22Rv1 (cell line): ENCODE measurements around the gene DUSP22.

Experiments used
- H3K27ac ChIP-seq: fragments of 450-650 bp; 2 replicates; pipeline ENCODE4 v1.5.1; 2017
- ZFX ChIP-seq: fragments of 450-650 bp; IDR thresholded peaks from 2 replicates; pipeline ENCODE4 v1.6.1; 2017; ENCODE audit warnings: antibody characterized with exemption, borderline replicate concordance
- TF ChIP-seq, protein P1 (sequence below): fragments of 450-650 bp; IDR thresholded peaks from 2 replicates; pipeline ENCODE4 v1.5.1; 2017; ENCODE audit warnings: mild to moderate bottlenecking

DUSP22 gene

DNA sequence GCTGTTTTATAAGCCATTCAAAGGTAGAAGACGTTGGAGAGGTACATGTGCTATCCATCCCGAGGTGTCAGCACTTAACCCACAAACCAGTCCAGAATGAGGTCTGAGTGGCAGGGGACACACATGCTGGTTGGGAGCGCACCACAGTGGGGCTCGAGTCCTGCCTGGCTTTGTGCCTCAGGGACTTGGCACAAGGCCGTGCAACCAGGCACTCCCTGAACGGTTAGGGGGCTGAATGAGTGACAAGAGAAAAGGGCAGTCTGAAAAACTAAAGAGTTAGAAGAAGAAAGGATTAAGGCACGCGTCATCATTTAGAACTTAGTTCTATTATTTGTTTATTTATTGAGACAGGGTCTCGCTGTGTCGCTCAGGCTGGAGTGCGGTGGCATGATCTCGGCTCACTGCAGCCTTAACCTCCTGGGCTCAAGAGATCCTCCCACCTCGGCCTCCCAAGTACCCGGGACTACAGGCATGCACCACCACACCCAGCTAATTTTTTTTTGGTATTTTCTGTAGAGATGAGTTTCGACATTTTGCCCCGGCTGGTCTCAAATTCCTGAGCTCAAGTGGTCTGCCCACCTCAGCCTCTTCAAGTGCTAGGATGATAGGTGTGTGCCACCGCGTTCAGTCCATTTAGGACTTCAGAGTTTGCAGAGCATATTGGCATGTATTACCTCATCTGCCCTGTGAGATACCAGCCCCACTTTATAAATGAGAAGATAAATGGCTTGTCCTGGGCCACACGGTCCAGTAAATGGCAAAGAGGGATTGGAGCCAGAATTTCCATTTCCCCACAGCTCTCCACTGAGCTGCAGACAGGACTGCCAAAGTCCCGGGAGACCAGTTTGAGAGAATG, 51.9 kb downstream of the DUSP22 start:
- no peak for TF ChIP-seq ZFX
- TF ChIP-seq, protein P1, sequence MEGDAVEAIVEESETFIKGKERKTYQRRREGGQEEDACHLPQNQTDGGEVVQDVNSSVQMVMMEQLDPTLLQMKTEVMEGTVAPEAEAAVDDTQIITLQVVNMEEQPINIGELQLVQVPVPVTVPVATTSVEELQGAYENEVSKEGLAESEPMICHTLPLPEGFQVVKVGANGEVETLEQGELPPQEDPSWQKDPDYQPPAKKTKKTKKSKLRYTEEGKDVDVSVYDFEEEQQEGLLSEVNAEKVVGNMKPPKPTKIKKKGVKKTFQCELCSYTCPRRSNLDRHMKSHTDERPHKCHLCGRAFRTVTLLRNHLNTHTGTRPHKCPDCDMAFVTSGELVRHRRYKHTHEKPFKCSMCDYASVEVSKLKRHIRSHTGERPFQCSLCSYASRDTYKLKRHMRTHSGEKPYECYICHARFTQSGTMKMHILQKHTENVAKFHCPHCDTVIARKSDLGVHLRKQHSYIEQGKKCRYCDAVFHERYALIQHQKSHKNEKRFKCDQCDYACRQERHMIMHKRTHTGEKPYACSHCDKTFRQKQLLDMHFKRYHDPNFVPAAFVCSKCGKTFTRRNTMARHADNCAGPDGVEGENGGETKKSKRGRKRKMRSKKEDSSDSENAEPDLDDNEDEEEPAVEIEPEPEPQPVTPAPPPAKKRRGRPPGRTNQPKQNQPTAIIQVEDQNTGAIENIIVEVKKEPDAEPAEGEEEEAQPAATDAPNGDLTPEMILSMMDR, result no peak
- no peak overlapping the region for H3K27ac ChIP-seq

DNA sequence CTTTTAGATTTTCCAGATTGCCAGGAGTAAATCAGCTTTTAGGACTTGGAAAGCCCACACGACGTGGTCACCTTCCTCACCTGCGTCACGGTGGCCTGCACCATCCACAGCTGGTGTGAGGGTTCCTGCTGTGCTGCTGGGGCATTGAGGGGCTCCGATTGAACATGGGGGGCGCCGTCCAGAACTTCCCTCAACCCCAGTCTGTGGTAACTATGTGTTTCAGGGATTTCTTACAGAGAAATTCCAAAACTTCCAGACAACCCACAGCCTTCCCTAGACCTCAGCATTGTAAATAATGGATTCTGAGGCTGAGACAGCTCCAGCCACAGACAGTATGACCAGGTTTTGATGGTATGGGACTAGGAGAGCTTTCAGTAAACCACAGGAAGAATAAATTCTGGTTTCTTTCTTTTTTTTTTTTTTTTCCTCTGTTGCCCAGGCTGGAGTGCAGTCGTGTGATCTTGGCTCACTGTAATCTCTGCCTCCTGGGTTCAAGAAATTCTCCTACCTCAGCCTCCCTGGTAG, 52.6 kb downstream of the DUSP22 start:
- TF ChIP-seq, protein P1, result no peak
- no peak for TF ChIP-seq ZFX
- no peak overlapping the region for H3K27ac ChIP-seq

DNA sequence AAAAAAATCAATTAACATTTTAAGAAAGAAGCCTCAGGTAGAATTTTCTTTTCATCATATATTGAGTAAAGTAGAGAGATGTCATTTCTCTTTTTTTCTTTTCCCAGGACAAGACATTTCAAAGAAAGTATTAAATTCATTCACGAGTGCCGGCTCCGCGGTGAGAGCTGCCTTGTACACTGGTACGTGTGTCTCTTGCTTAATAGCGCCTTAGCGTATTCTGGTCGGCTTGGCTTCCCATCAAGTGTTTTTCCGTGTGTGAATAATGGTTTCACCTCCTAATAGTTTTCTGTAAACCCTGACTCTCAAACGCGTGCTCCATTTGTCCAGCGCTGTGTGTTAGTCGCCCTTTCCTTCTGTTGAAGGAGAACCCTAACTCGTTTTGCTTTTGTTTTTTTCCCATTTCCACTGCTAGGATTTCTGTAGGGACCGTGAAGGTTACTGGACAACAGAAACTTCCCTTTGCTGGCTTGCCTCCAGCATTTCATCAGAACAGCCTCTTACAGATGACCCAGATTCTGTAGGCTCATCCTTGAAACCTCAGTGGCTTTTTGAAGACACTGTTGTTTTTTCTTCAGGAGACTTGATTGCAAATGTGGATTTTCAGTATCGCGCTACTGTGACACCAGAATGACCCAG, 53.6 kb downstream of the DUSP22 start:
- TF ChIP-seq ZFX, result no peak
- TF ChIP-seq, protein P1, result no peak

DNA sequence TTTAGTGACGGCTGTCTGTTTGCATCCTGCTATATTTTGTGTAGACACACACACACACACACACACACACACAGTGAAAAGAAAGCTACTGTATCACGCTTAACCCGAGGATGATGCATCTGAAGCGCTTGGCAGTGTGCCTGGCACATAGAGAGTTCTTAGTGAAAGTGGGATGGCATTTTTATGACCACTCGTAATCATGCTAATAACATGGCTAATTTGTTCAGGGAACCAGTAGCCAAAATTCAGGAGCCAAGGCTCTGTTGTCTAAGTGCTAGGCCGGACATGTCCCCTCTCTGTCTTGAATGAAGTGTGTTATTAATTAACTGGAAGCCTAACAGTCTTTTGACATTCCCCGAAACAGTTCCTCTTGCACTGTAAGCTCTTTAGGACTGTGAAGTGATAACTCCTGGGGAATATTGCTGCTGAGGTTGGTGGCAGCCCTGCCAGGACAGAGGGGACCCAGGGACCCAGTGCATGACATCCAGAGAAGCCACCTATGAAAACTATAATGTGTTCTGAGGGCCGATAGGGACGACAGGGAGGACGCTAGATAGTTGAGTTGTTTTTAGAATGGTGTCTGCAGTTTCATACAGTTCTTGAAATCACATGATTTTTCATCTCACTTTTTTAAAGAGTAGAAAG, 54.2 kb downstream of the DUSP22 start:
- TF ChIP-seq, protein P1, result no peak
- TF ChIP-seq ZFX, result no peak
- H3K27ac ChIP-seq, result no peak overlapping the region

More for the DNA sequence above, 53.6 kb downstream of the DUSP22 start:
- no peak overlapping the region for H3K27ac ChIP-seq

DNA sequence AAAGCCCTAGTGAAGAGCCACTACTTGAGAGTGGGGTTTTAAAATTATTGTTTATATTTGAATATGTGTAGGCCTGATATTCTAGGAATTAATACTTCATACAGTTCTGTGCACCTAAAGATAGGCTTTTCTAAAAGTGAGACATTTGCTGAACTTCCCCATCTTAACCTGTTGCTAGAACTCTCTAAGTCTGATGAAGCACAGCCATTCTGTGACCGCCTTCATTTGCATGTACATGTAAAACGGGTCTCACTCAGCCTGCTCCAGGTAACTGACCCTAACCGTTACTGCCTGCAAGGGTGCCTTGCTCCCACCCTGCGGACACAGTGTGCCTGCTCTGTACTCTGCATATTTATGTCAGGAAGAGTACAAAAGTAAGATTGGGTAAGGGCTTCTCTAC, 54.9 kb downstream of the DUSP22 start:
- no peak for TF ChIP-seq ZFX
- TF ChIP-seq, protein P1, result no peak

DNA sequence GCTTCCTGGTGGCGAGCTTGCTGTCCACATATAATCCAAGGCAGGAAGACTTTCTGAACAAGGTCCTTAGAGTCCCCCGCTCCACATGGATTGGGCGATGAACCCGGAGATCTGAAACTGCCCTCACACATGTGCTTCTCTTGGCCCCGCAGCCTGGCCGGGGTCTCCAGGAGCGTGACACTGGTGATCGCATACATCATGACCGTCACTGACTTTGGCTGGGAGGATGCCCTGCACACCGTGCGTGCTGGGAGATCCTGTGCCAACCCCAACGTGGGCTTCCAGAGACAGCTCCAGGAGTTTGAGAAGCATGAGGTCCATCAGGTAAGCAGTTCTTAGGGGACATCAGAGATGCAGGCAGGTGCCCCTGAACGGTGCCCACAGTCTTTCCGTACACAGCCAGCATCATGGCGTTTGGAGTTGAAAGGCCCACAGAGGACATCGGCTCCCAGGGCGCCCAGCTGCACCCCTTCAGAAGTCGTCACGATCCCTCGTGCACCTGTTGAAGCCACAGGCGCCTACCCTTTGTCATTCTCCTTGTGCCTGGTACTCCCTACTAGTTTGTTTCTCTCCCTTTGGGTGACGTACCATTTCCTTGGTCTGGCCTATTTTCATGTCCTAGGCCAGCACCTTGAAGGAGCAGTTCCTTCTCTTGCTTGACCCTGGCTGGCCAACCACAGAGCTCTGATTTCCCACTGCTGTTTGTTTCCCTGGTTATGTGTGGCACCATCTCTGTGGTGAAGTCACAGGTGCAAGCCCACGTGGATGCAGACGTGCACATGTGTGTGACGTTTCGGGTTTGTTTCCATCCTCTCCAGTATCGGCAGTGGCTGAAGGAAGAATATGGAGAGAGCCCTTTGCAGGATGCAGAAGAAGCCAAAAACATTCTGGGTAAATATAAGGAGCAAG, 55.9 kb downstream of the DUSP22 start:
- TF ChIP-seq ZFX, result no peak
- TF ChIP-seq, protein P1, result no peak
- H3K27ac ChIP-seq, result no peak overlapping the region

More for the DNA sequence above, 54.9 kb downstream of the DUSP22 start:
- H3K27ac ChIP-seq, result no peak overlapping the region
